H1 (cell line): Measurements from ENCODE around the gene OR2H1. TPM values are rescaled to one million over a fixed set of nuclear protein-coding genes. Genes with fewer than 3 reads are reported as not detected.

Experiments
- CTCF ChIA-PET: fragments of 300-600 bp; sonication (Branson Sonifier 250); formaldehyde crosslinking; loops from one replicate; lab custom pipeline; 2021; ENCODE audit not compliant: partially characterized antibody; lab: Charles Lee
- POLR2A ChIA-PET: fragments of 300-600 bp; sonication (Branson Sonifier 250); formaldehyde crosslinking; loops from one replicate; lab custom pipeline; 2021; ENCODE audit warnings: inconsistent platforms; ENCODE audit not compliant: partially characterized antibody; lab: Charles Lee
- DNase-seq, 2 experiments: peaks; one replicate each; pipeline versions ENCODE4 v3.0.0 to v3.0.0-alpha.2; 2010 to 2022; ENCODE audit warnings: low spot score in 2 of 2, low read depth in 1 of 2, mixed read lengths in 1 of 2
- FAIRE-seq: peaks from 2 replicates; lab custom pipeline; 2011; peaks lifted over from hg19 to GRCh38; lab: Jason Lieb, UNC
- H2AFZ ChIP-seq: 2 replicates; pipeline ENCODE4 v1.8.1; 2012; ENCODE audit warnings: low read length, inconsistent platforms
- H2AK5ac ChIP-seq: 2 replicates; pipeline ENCODE4 v1.6.1; 2013; ENCODE audit warnings: low read depth, low read length
- H2BK120ac ChIP-seq: replicated peaks from 2 replicates; pipeline ENCODE3; 2013; ENCODE audit warnings: low read depth, low read length, inconsistent platforms
- H2BK12ac ChIP-seq: 2 replicates; pipeline ENCODE4 v1.6.1; 2013; ENCODE audit warnings: low read depth, low read length
- H2BK15ac ChIP-seq: 2 replicates; pipeline ENCODE4 v1.6.1; 2013; ENCODE audit warnings: low read length
- H2BK20ac ChIP-seq: 2 replicates; pipeline ENCODE4 v1.6.1; 2013; ENCODE audit warnings: low read length
- H2BK5ac ChIP-seq: 2 replicates; pipeline ENCODE4 v1.6.1; 2013; ENCODE audit warnings: low read depth, low read length
- H3K14ac ChIP-seq: 2 replicates; pipeline ENCODE4 v1.6.1; 2013; ENCODE audit warnings: inconsistent platforms; ENCODE audit not compliant: insufficient read length
- H3K18ac ChIP-seq: 2 replicates; pipeline ENCODE4 v1.6.1; 2013; ENCODE audit warnings: low read length; ENCODE audit errors: extremely low read depth
- H3K23ac ChIP-seq: 2 replicates; pipeline ENCODE4 v1.6.1; 2013; ENCODE audit warnings: inconsistent platforms; ENCODE audit not compliant: insufficient read length
- H3K23me2 ChIP-seq: 2 replicates; pipeline ENCODE4 v1.6.1; 2013; ENCODE audit warnings: low read depth, low read length
- H3K27ac ChIP-seq: 2 replicates; pipeline ENCODE4 v1.6.1; 2011; ENCODE audit warnings: low read depth, low read length, inconsistent platforms
- H3K27me3 ChIP-seq, 4 experiments: replicated peaks in 1 of 4; 1 replicate in 1 of 4; 2 replicates in 3 of 4; pipeline versions ENCODE4 v1.6.1 to v1.8.1; 2011 to 2013; ENCODE audit warnings: low read length in 3 of 4, mild to moderate bottlenecking in 3 of 4, inconsistent platforms in 2 of 4, mixed read lengths in 2 of 4, moderate library complexity in 1 of 4; ENCODE audit not compliant: control insufficient read depth in 3 of 4, insufficient read depth in 3 of 4; ENCODE audit errors: extremely low read depth in 1 of 4
- H3K36me3 ChIP-seq, 4 experiments: 2 replicates each; pipeline versions ENCODE4 v1.6.1 to v1.8.1; 2011 to 2013; ENCODE audit warnings: mild to moderate bottlenecking in 4 of 4, low read length in 3 of 4, moderate library complexity in 2 of 4, control low read depth in 1 of 4, inconsistent platforms in 1 of 4; ENCODE audit not compliant: insufficient read depth in 4 of 4, control insufficient read depth in 2 of 4
- H3K4ac ChIP-seq: replicated peaks from 2 replicates; pipeline ENCODE3; 2013; ENCODE audit warnings: low read length, low read depth, mixed read lengths, inconsistent platforms; ENCODE audit not compliant: insufficient read length
- H3K4me1 ChIP-seq, 4 experiments: replicated peaks in 1 of 4; 1 replicate in 1 of 4; 2 replicates in 3 of 4; pipeline versions ENCODE4 v1.6.1 to v1.8.1; 2011 to 2013; ENCODE audit warnings: low read length in 3 of 4, inconsistent platforms in 2 of 4, mixed read lengths in 1 of 4; ENCODE audit not compliant: insufficient read depth in 4 of 4, control insufficient read depth in 3 of 4
- H3K4me2 ChIP-seq, 2 experiments: 2 replicates each; pipeline versions ENCODE4 v1.6.1 to v1.8.1; 2011 to 2013; ENCODE audit warnings: low read depth in 2 of 2, low read length in 2 of 2, control low read depth in 1 of 2, inconsistent platforms in 1 of 2, mild to moderate bottlenecking in 1 of 2; ENCODE audit not compliant: insufficient read depth in 1 of 2
- H3K4me3 ChIP-seq, 4 experiments: fragments of 200-600, 300-600 bp in 1 of 4; sonication (generic), shearing (Covaris generic), sonication (Bioruptor Twin) in 1 of 4; 2 replicates each; pipeline versions ENCODE4 v1.5.1 to v1.8.1; 2011 to 2016; ENCODE audit warnings: low read length in 4 of 4, low read depth in 3 of 4, control low read depth in 2 of 4, inconsistent platforms in 2 of 4, mild to moderate bottlenecking in 2 of 4, mixed read lengths in 1 of 4, moderate library complexity in 1 of 4; ENCODE audit not compliant: insufficient read depth in 2 of 4; ENCODE audit errors: extremely low read depth in 1 of 4
- H3K56ac ChIP-seq: replicated peaks from 2 replicates; pipeline ENCODE3; 2013; ENCODE audit warnings: low read depth, mild to moderate bottlenecking, mixed read lengths, low read length, inconsistent platforms; ENCODE audit not compliant: insufficient read length
- H3K79me1 ChIP-seq: 2 replicates; pipeline ENCODE4 v1.6.1; 2013; ENCODE audit warnings: low read depth, low read length, control low read depth
- H3K79me2 ChIP-seq, 2 experiments: 2 replicates each; pipeline versions ENCODE4 v1.6.1 to v1.8.1; 2012 to 2013; ENCODE audit warnings: low read length in 2 of 2, mild to moderate bottlenecking in 2 of 2, inconsistent platforms in 1 of 2; ENCODE audit not compliant: insufficient read depth in 2 of 2, control insufficient read depth in 1 of 2
- H3K9ac ChIP-seq, 4 experiments: replicated peaks in 1 of 4; 1 replicate in 1 of 4; 2 replicates in 3 of 4; pipeline versions ENCODE4 v1.6.1 to v1.8.1; 2011 to 2013; ENCODE audit warnings: low read depth in 3 of 4, low read length in 3 of 4, control low read depth in 2 of 4, mild to moderate bottlenecking in 2 of 4, moderate library complexity in 2 of 4, inconsistent platforms in 1 of 4; ENCODE audit errors: extremely low read depth in 1 of 4
- H3K9me3 ChIP-seq, 2 experiments: 2 replicates each; pipeline versions ENCODE4 v1.6.1 to v1.8.1; 2012 to 2013; ENCODE audit warnings: mild to moderate bottlenecking in 2 of 2, moderate library complexity in 2 of 2, control low read depth in 1 of 2, inconsistent platforms in 1 of 2, low read depth in 1 of 2, low read length in 1 of 2, mixed read lengths in 1 of 2; ENCODE audit not compliant: insufficient read depth in 2 of 2
- H4K20me1 ChIP-seq, 2 experiments: replicated peaks in 1 of 2; 2 replicates each; pipeline versions ENCODE3 to v1.8.1; 2011 to 2013; ENCODE audit warnings: inconsistent platforms in 2 of 2, low read length in 2 of 2, mild to moderate bottlenecking in 1 of 2; ENCODE audit not compliant: insufficient read depth in 2 of 2, control insufficient read depth in 1 of 2
- H4K5ac ChIP-seq: 2 replicates; pipeline ENCODE4 v1.6.1; 2013; ENCODE audit warnings: low read length, low read depth, mixed read lengths, inconsistent platforms; ENCODE audit not compliant: insufficient read length
- H4K8ac ChIP-seq: 2 replicates; pipeline ENCODE4 v1.8.0; 2013; ENCODE audit warnings: mild to moderate bottlenecking, moderate library complexity, low read length, inconsistent platforms; ENCODE audit not compliant: insufficient read depth; ENCODE audit errors: extremely low read depth
- H4K91ac ChIP-seq: replicated peaks from 2 replicates; pipeline ENCODE3; 2013; ENCODE audit warnings: low read length, mixed read lengths, inconsistent platforms; ENCODE audit not compliant: insufficient read length
- ATF3 ChIP-seq: IDR thresholded peaks from 2 replicates; pipeline ENCODE4 v1.6.1; 2011; ENCODE audit warnings: low read depth, mild to moderate bottlenecking, low read length; ENCODE audit not compliant: insufficient read depth
- BCL11A ChIP-seq, 2 experiments: IDR thresholded peaks; one replicate each; pipeline ENCODE4 v1.6.1; 2011; ENCODE audit warnings: low read depth in 2 of 2, low read length in 2 of 2, mild to moderate bottlenecking in 2 of 2
- BRCA1 ChIP-seq: IDR thresholded peaks from 2 replicates; pipeline ENCODE4 v1.6.1; 2012; ENCODE audit warnings: low read depth, low read length, improper control_type of control experiment
- CBX5 ChIP-seq: fragments of 300-800, 300-1000 bp; sonication (generic); IDR thresholded peaks from 2 replicates; pipeline ENCODE4 v1.7.1; 2016; ENCODE audit warnings: antibody characterized with exemption, low read length, low read depth
- CREB1 ChIP-seq: IDR thresholded peaks from 2 replicates; pipeline ENCODE4 v1.6.1; 2012; ENCODE audit warnings: inconsistent platforms
- EGR1 ChIP-seq: IDR thresholded peaks from 2 replicates; pipeline ENCODE4 v1.6.1; 2011; ENCODE audit warnings: low read depth, low read length, borderline replicate concordance
- JUN ChIP-seq: IDR thresholded peaks from 2 replicates; pipeline ENCODE4 v1.6.1; 2011; ENCODE audit warnings: low read depth, mild to moderate bottlenecking, improper control_type of control experiment, low read length
- KDM1A ChIP-seq: fragments of 200-600, 300-600 bp; sonication (generic); IDR thresholded peaks from 2 replicates; pipeline ENCODE4 v1.7.1; 2016; ENCODE audit warnings: mild to moderate bottlenecking, low read length, borderline replicate concordance
- POLR2A ChIP-seq, 2 experiments: IDR thresholded peaks; 1 replicate in 1 of 2; 2 replicates in 1 of 2; pipeline ENCODE4 v1.6.1; 2011; ENCODE audit warnings: low read depth in 2 of 2, low read length in 2 of 2, mild to moderate bottlenecking in 2 of 2; ENCODE audit errors: control extremely low read depth in 1 of 2
- POLR2AphosphoS5 ChIP-seq: IDR thresholded peaks from 2 replicates; pipeline ENCODE4 v1.6.1; 2011; ENCODE audit warnings: low read depth, low read length
- RXRA ChIP-seq: IDR thresholded peaks from 2 replicates; pipeline ENCODE4 v1.6.1; 2011; ENCODE audit warnings: low read depth, mild to moderate bottlenecking, low read length, moderate library complexity; ENCODE audit not compliant: insufficient read depth
- SAP30 ChIP-seq: fragments of 300-600 bp; sonication (generic); IDR thresholded peaks from 2 replicates; pipeline ENCODE4 v1.7.1; 2012; ENCODE audit warnings: low read length, moderate library complexity, mild to moderate bottlenecking, inconsistent platforms; ENCODE audit not compliant: insufficient read depth, insufficient replicate concordance
- SIX5 ChIP-seq: IDR thresholded peaks from 2 replicates; pipeline ENCODE4 v1.6.1; 2011; ENCODE audit warnings: mild to moderate bottlenecking, low read depth, low read length
- SP2 ChIP-seq: IDR thresholded peaks from 2 replicates; pipeline ENCODE4 v1.6.1; 2012; ENCODE audit warnings: mild to moderate bottlenecking, low read length, inconsistent platforms
- SUZ12 ChIP-seq: fragments of 200-600 bp; sonication (generic); IDR thresholded peaks from 2 replicates; pipeline ENCODE4 v1.6.1; 2012; ENCODE audit warnings: mild to moderate bottlenecking, inconsistent platforms, low read length, moderate library complexity, mixed read lengths
- WGBS, 2 experiments: shearing (Covaris generic) in 1 of 2; methylation state at CpG; one replicate each; pipeline versions ENCODE4 v1.1.6 to v1.1.7; 2013 to 2015; ENCODE audit warnings: low lambda C conversion rate in 2 of 2, mixed read lengths in 2 of 2, inconsistent platforms in 1 of 2, low coverage in 1 of 2, missing lambda C conversion rate in 1 of 2; ENCODE audit not compliant: insufficient replicate concordance in 2 of 2, insufficient coverage in 1 of 2, insufficient read length in 1 of 2; ENCODE audit errors: extremely low coverage in 1 of 2, missing lambda C conversion rate in 1 of 2; 5-methylcytosine and 5-hydroxymethylcytosine counted together
- polyA plus RNA-seq, 7 experiments: library from polyadenylated mRNA; depleted of rRNA in 3 of 7; stranded (reverse) in 5 of 7; unstranded in 2 of 7; fragments of >200 nt in 5 of 7; fragments of 200-250 nt in 2 of 7; gene quantifications; 1 replicate in 5 of 7; 2 replicates in 1 of 7; 4 replicates in 1 of 7; pipeline versions ENCODE4 v1.2.1 to v1.2.3, GENCODE V29; 2011 to 2013; ENCODE audit warnings: missing spikeins in 2 of 7, mixed read lengths in 2 of 7
- total RNA-seq: library from RNA; stranded (reverse); fragmentation: NEBNext Ultra II Directional; extraction: Animal tissue kit (Norgen Biotek cat#: 25700); gene quantifications from 2 replicates; pipeline ENCODE4 v1.2.1, GENCODE V29; 2021

OR2H1 gene
- total and polyA plus RNA-seq, 2 of the 8 experiments (the other 6 are each of a cell fraction or from before 2014, with no cell fraction given) = not detected

- H3K4me3 ChIP-seq = no peak overlapping the region
- no peaks in the 10 kb centered on the region; a peak in 1 of 7 replicates for H3K4me1 ChIP-seq
- H4K5ac ChIP-seq = no peak overlapping the region
- no peak overlapping the region for H2BK20ac ChIP-seq
- no peak overlapping the region for H2BK12ac ChIP-seq
- H3K18ac ChIP-seq = no peak overlapping the region
- FAIRE-seq (no peak), DNase-seq (no peak)
- H2BK120ac ChIP-seq = no peak overlapping the region
- no peaks in the 10 kb centered on the region for H4K20me1 ChIP-seq
- POLR2A ChIA-PET = no interaction called here
- H3K23me2 ChIP-seq = no peaks in the 10 kb centered on the region
- no peak overlapping the region for H3K4me2 ChIP-seq
- WGBS, 2 experiments = 84% methylated on average over 2 of the region's 2 CpGs; no CpG with 5 or more reads in 1 of the 2 experiments
- no peak overlapping the region for H2AFZ ChIP-seq
- H3K79me1 ChIP-seq = no peaks in the 10 kb centered on the region
- no peaks in the 10 kb centered on the region for H3K36me3 ChIP-seq
- no peak overlapping the region for H3K56ac ChIP-seq
- H2BK5ac ChIP-seq = no peak overlapping the region
- no peak overlapping the region for H2BK15ac ChIP-seq
- H3K79me2 ChIP-seq = no peaks in the 10 kb centered on the region
- H2AK5ac ChIP-seq = no peak overlapping the region
- no peak overlapping the region for H3K23ac ChIP-seq
- no peak overlapping the region for H3K14ac ChIP-seq
- no peak overlapping the region for H3K4ac ChIP-seq
- H4K91ac ChIP-seq = no peak overlapping the region
- no peak overlapping the region for H4K8ac ChIP-seq
- no peak overlapping the region for H3K9ac ChIP-seq
- H3K27ac ChIP-seq = no peak overlapping the region
- no peaks in the 10 kb centered on the region for H3K9me3 ChIP-seq
- CTCF ChIA-PET = no interaction called here
- no peaks in the 10 kb centered on the region for H3K27me3 ChIP-seq
- TF ChIP-seq POLR2A (IDR thresholded peaks at IDR 0.05; ENCODE audit: control extremely low read depth in 1 of 2, low read depth in 2 of 2, low read length in 2 of 2) (no peak), EGR1 (no peak), ATF3 (no peak), BRCA1 (no peak), POLR2AphosphoS5 (no peak), KDM1A (no peak), SP2 (no peak), CREB1 (no peak), BCL11A (IDR thresholded peaks at IDR 0.05; ENCODE audit: low read depth in 2 of 2, low read length in 2 of 2) (no peak), JUN (no peak), SAP30 (no peak), RXRA (no peak), SUZ12 (no peak), SIX5 (no peak), CBX5 (no peak)
These were observed 8.3 kb downstream of the OR2H1 start for GRCh38 chr6:29465279-29465678.
